ENCODE data around the gene IL3RA.
"Not testable (repeated sequence)": the region's sequence is repeated elsewhere in the genome, so short reads cannot be mapped to it uniquely, and the experiment has no call there.

The IL3RA gene

GRCh38 chrX:1426321-1426720 is 89.7 kb downstream of the IL3RA start:
- DNase-seq: not testable (repeated sequence)

GRCh38 chrX:1427756-1428155 is 91.2 kb downstream of the IL3RA start:
- DNase-seq: no peak

GRCh38 chrX:1430451-1430850 is 93.9 kb downstream of the IL3RA start:
- DNase-seq: no peak
